Hepatocyte (in vitro differentiated cells): ENCODE measurements around the gene KNSTRN.

Experiments used
- CTCF ChIP-seq: fragments of 200-600 bp; sonication (generic); IDR thresholded peaks from 2 replicates; pipeline ENCODE4 v1.5.1; 2016; ENCODE audit warnings: antibody characterized with exemption, mild to moderate bottlenecking; ENCODE audit not compliant: poor library complexity
- EZH2 ChIP-seq: fragments of 200-600 bp; sonication (generic); IDR thresholded peaks from 2 replicates; pipeline ENCODE4 v1.6.1; 2016; ENCODE audit warnings: antibody characterized with exemption, mild to moderate bottlenecking, borderline replicate concordance
- EZH2phosphoT487 ChIP-seq: fragments of 200-600 bp; sonication (generic); IDR thresholded peaks from one replicate; pipeline ENCODE4 v1.6.1; 2018; ENCODE audit warnings: antibody characterized with exemption, mild to moderate bottlenecking, low read depth, moderate library complexity; ENCODE audit not compliant: unreplicated experiment, severe bottlenecking

- TF ChIP-seq CTCF (no peak), EZH2 (no peak), EZH2phosphoT487 (no peak)
Observed at GRCh38 chr15:40335938-40336743, 46.4 kb upstream of the KNSTRN start.
